Thyroid gland (tissue), 4 donors: ENCODE results near the gene GADD45GIP1. TPM values are rescaled to one million over a fixed set of nuclear protein-coding genes. Genes with fewer than 3 reads are reported as not detected.
A peak's percentile ranks its signal among the peaks of the same experiment; 100 is the strongest.

Source experiments
- DNase-seq, 2 donors: peaks; one replicate each; pipeline ENCODE4 v3.0.0-alpha.2; 2019
- H3K27ac ChIP-seq, 3 donors: fragments of 200-600 bp; sonication (generic); 1 replicate in 2 of 3; 2 replicates in 1 of 3; pipeline ENCODE4 v1.5.1; 2016 to 2019; ENCODE audit warnings: mild to moderate bottlenecking in 1 of 3, moderate library complexity in 1 of 3
- H3K27me3 ChIP-seq: fragments of 200-600 bp; sonication (generic); one replicate; pipeline ENCODE4 v1.5.1; 2019
- H3K36me3 ChIP-seq, 2 donors: fragments of 200-600 bp; sonication (generic); one replicate each; pipeline ENCODE4 v1.5.1; 2016 to 2019
- H3K4me1 ChIP-seq, 2 donors: fragments of 200-600 bp; sonication (generic); one replicate each; pipeline ENCODE4 v1.5.1; 2017 to 2019
- H3K4me3 ChIP-seq, 3 donors: fragments of 200-600 bp; sonication (generic); replicated peaks in 1 of 3; 1 replicate in 2 of 3; 2 replicates in 1 of 3; pipeline ENCODE4 v1.5.1; 2016; ENCODE audit warnings: mild to moderate bottlenecking in 1 of 3
- H3K9me3 ChIP-seq: fragments of 200-600 bp; sonication (generic); one replicate; pipeline ENCODE4 v1.5.1; 2017
- CTCF ChIP-seq, 6 experiments: fragments of 200-600 bp in 3 of 6; fragments of 450-650 bp in 3 of 6; sonication (generic) in 3 of 6; IDR thresholded peaks; one replicate each; pipeline ENCODE4 v1.5.1; 2016 to 2019; ENCODE audit warnings: antibody characterized with exemption in 6 of 6, mild to moderate bottlenecking in 2 of 6, inconsistent platforms in 1 of 6, moderate library complexity in 1 of 6
- POLR2A ChIP-seq, 2 donors: fragments of 450-650 bp; IDR thresholded peaks; one replicate each; pipeline ENCODE4 v1.6.1; 2017; ENCODE audit warnings: antibody characterized with exemption in 2 of 2, mild to moderate bottlenecking in 2 of 2, moderate library complexity in 1 of 2
- WGBS, 2 donors: methylation state at CpG; one replicate each; pipeline ENCODE4 v1.1.5; 2017; 5-methylcytosine and 5-hydroxymethylcytosine counted together
- intact Hi-C: fragments of 100-400 bp; cut with DNase I; formaldehyde crosslinking; loops from one replicate; pipeline ENCODE4 v1.15.1; 2023
- total RNA-seq, 4 donors: library from RNA; depleted of rRNA; stranded (reverse); fragments of >200 nt; gene quantifications; one replicate each; pipeline ENCODE4 v1.2.3, GENCODE V29; 2016

Gene GADD45GIP1
- total RNA-seq, 4 donors from 2014 or later, result 31.8 to 68.3 (median 55.2) TPM

DNA sequence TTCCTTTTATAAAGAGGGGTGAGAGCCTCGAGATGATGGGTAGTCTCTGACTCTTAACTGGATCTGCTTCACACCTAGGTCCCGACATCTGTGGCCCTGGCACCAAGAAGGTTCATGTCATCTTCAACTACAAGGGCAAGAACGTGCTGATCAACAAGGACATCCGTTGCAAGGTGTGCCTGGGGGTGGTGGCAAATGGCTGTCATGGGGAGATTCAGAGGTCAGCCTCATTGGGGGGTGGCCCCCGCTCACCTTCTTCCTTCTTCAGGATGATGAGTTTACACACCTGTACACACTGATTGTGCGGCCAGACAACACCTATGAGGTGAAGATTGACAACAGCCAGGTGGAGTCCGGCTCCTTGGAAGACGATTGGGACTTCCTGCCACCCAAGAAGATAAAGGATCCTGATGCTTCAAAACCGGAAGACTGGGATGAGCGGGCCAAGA, 17.0 kb downstream of the GADD45GIP1 start:
- Histone ChIP-seq H3K27me3 (no peaks in the 10 kb centered on the region), H3K4me3 (peak overlapping the region in 2 of 3 donors; percentile 98 to 99), H3K4me1 (peaks cover 44 to 63% of the 10 kb centered on the region in 2 donors), H3K9me3 (no peaks in the 10 kb centered on the region), H3K36me3 (peaks cover 50 to 61% of the 10 kb centered on the region in 2 donors), H3K27ac (peak overlapping the region; percentile 11 to 96 (median 90))
- TF ChIP-seq CTCF (IDR thresholded peaks at IDR 0.05), result no peak
- no peak for TF ChIP-seq POLR2A (IDR thresholded peaks at IDR 0.05)
- DNase-seq, result no peak
- intact Hi-C loops, result loop anchor here (10.0 kb wide), 1 partner anchor 55 kb away; the partner anchor contains the start of genes DNASE2 and KLF1
- 33 to 50% methylated on average over 10 of the region's 10 CpGs for WGBS, 2 donors

DNA sequence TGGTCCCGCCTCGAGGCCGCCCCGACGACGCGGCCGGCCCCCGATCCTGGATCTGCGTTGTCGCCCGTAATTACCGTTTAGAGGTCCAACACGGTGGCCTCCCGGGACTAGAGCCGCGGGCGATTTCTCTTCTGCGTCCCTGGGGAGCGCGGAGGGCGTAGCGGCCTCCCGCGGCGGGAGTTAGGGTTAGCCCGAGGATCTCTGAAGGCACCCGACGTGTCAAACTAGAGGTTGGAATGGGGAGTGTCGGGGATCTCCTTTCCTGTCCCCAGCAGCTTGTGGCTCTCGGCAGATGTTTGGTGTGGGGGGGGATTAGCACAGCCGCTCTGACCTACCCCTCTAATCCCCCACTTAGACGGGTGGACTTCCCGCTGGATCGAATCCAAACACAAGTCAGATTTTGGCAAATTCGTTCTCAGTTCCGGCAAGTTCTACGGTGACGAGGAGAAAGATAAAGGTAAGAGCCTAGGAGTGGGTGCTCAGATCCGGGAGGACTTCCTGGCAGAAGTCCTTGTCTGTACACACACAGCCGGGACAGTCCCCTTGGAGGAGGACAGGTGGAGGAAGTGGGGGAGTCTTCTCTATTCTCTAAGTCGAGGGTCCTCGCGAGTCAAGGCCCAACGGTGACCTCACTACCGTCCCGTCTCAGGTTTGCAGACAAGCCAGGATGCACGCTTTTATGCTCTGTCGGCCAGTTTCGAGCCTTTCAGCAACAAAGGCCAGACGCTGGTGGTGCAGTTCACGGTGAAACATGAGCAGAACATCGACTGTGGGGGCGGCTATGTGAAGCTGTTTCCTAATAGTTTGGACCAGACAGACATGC, 18.0 kb downstream of the GADD45GIP1 start:
- H3K27me3 ChIP-seq, result no peaks in the 10 kb centered on the region
- no peaks in the 10 kb centered on the region for H3K9me3 ChIP-seq
- peak in 1 of 6 experiments; percentile 26 for TF ChIP-seq CTCF (IDR thresholded peaks at IDR 0.05)
- no peak for TF ChIP-seq POLR2A (IDR thresholded peaks at IDR 0.05)
- H3K4me1 ChIP-seq, result peaks cover 39 to 53% of the 10 kb centered on the region in 2 donors
- H3K27ac ChIP-seq, result peak overlapping the region; percentile 90 to 98 (median 96)
- WGBS, 2 donors, result 1% methylated on average over 25 to 26 of the region's 54 CpGs
- intact Hi-C loops, result loop anchor here (10.0 kb wide), 1 partner anchor 54 kb away; the partner anchor contains the start of genes DNASE2 and KLF1
- peak; percentile 21 to 29 for DNase-seq
- peaks cover 41 to 51% of the 10 kb centered on the region in 2 donors for H3K36me3 ChIP-seq
- H3K4me3 ChIP-seq, result peak overlapping the region; percentile 98 to 100 (median 99)

DNA sequence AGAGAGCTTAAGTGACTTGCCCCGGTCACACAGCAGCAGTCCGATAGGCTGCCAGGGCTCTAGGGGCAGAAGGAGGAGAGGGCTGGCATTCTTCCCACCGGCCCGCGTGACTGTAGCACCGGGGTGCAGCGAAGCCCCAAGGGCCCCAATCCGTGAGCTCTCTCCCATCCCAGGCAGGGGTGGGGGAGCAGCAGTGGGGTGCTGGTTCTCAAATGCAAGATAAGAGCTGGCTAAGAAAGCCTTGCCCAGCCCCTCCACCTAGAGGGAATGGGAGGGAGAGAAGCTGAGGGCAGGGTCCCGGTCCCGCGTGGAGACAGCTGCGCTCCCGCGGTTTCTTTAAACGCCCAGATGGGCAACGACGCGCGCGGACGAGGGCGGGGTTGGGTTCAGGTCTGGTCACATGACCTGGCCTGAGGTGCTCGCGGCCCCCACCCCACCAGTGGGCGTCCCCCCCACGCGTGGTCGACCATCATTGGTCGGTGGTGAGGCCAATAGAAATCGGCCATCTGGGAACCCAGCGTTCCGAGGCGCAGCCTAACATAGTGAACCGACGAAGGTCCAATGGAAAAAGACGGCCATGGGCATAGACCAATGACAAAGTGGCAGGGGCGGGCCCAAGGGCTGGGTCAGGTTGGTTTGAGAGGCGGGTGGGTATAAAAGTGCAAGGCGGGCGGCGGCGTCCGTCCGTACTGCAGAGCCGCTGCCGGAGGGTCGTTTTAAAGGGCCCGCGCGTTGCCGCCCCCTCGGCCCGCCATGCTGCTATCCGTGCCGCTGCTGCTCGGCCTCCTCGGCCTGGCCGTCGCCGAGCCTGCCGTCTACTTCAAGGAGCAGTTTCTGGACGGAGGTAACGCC, 18.9 kb downstream of the GADD45GIP1 start, which contains the start of gene CALR:
Gene CALR (plus strand): TSS at position 683 of the 852 bp plus-strand sequence. CDS start 71 bp downstream, at position 754.
- Histone ChIP-seq H3K27ac (peak within 1 kb of the TSS; percentile 90 to 98 (median 96)), H3K4me3 (peak within 1 kb of the TSS; percentile 98 to 100 (median 99)), H3K9me3 (no peaks in the 10 kb centered on the region), H3K36me3 (peaks cover 33 to 42% of the 10 kb centered on the region in 2 donors), H3K27me3 (no peaks in the 10 kb centered on the region), H3K4me1 (peaks cover 33 to 45% of the 10 kb centered on the region in 2 donors)
- peak; percentile 99 to 100 for TF ChIP-seq POLR2A (IDR thresholded peaks at IDR 0.05)
- no peak for TF ChIP-seq CTCF (IDR thresholded peaks at IDR 0.05)
- intact Hi-C loops, result loop anchor here (10.0 kb wide), 1 partner anchor 53 kb away; the partner anchor contains the start of genes DNASE2 and KLF1
- WGBS, 2 donors, result 0 to 2% methylated on average over 23 to 44 of the region's 63 CpGs
- peak; percentile 100 for DNase-seq

DNA sequence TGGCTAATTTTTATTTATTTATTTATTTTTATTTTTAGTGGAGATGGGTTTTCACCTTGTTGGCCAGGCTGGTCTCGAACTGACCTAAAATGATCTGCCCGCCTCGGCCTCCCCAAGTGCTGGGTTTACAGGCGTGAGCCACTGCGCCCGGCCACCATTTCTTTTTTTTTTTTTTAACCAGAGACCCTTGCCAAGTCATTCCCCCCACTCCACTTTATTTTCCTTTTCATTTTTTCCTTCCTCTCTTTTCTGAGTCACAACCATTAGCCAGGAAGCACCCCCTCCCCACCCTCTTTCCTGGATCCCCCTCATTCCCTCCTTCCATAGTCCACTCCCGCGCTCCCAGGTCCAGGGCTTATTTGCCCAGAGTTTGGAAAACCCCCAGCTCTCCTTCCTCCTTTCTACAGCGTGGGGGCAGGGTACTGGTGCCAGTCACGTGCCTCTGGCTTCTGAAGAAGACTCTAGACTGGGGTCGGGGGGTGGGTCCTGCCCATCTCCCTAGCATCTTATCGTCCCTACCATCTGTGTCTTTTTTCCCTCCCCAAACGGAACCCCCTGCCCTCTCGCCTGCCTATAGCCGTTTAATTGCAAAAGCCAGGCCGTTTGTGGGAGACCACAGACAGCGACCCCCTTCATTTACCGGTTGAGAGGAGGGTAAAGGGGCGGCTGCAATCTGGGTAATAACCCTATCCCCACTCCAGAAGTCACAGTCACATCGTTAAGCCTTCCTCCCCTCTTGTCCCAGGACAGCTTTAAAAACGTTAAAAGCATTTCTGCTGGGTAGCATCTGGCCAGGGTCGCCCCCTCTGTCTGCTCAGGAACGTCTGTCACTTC, 19.7 kb downstream of the GADD45GIP1 start:
- WGBS, 2 donors, result 24 to 26% methylated on average over 20 to 23 of the region's 23 CpGs
- Histone ChIP-seq H3K27me3 (no peaks in the 10 kb centered on the region), H3K9me3 (no peaks in the 10 kb centered on the region), H3K27ac (peak overlapping the region in 2 of 3 donors; percentile 47 to 70), H3K4me3 (peak overlapping the region in 1 of 3 donors; percentile 25), H3K4me1 (peaks cover 36 to 42% of the 10 kb centered on the region in 2 donors), H3K36me3 (peaks cover 28 to 34% of the 10 kb centered on the region in 2 donors)
- DNase-seq, result peak; percentile 52
- intact Hi-C loops, result loop anchor here (10.0 kb wide), 1 partner anchor 53 kb away; the partner anchor contains the start of genes DNASE2 and KLF1
- no peak for TF ChIP-seq CTCF (IDR thresholded peaks at IDR 0.05)
- no peak for TF ChIP-seq POLR2A (IDR thresholded peaks at IDR 0.05)
